Measurements from ENCODE around the gene PUM1.
"Not testable (repeated sequence)": the region's sequence is repeated elsewhere in the genome, so short reads cannot be mapped to it uniquely, and the experiment has no call there.

The PUM1 gene

DNA sequence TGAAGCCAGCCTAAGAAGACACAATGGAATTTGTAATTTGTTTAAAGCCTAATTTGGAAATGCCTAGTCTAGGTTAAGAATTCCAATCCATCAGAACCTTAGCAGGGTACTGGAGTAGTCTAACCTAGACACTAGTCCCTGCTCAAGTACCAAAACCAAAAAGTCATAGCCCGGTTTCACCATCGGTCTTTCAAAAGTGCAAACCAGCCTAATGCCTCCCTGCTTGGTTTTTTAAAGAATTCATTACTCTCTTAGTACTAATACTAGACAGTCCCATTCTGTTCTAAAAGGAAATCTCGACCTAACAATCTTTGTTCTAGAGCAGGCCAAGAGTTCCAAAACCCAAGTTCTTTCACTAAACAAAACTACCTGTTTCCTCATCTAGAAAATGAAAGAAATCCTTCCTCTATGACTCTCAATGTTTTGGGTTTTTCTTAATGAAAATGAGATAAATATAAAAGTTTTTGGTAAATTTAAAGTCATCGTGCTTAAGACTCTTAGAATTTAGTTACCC lies 2.6 kb downstream of the PUM1 start:
- DNase-seq: no peak

DNA sequence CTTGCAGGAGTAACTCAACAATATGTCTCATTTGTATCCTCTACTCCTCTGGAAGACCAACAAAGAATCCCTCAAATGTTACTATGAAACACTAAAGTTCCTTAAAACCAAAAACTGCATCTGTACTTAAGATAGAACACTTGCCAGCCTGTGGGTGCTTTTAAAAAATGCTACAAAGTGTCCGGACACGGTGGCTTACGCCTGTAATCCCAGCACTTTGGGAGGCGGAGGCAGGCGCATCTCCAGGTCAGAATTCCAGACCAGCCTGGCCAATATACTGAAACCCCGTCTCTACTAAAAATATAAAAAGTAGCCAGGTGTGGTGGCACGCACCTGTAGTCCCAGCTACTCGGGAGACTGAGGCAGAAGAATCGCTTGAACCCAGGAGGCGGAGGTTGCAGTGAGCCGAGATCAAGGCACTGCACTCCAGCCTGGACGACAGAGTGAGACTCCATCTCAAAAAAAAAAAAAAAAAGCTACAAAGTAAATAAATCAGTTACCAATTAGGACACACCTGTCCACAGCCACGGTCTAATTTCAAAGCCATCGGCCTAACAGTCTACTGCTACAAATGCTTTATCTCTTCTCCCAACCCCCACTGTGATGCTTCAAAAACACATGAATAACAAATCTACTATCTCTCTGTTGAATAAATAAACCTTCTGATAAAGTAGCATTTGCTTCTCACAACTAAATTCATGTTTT lies 3.2 kb downstream of the PUM1 start:
- DNase-seq: not testable (repeated sequence)

DNA sequence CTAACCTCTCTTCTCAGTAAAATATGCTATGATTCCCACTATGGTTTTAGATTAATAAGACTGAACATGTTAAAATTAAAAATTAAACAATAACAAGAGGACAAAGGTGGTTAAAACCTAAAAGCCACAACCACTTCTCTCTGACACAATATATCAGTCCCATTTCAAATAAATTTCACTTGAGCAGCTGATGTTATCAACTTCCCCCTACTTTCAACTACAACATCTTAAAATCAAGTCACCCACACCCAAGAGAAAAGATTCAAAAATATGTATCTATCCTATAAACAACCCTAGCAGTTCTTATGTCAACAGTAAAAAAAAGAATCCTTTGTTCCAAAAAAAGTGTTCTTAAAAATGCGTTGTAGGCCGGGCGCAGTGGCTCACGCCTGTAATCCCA lies 7.5 kb downstream of the PUM1 start:
- no peak for DNase-seq

- no peak for DNase-seq
Measured at GRCh38 chr1:31055953-31056352, 9.6 kb downstream of the PUM1 start.

GRCh38 chr1:31055501-31055900 lies 10.0 kb downstream of the PUM1 start:
- DNase-seq: no peak

DNA sequence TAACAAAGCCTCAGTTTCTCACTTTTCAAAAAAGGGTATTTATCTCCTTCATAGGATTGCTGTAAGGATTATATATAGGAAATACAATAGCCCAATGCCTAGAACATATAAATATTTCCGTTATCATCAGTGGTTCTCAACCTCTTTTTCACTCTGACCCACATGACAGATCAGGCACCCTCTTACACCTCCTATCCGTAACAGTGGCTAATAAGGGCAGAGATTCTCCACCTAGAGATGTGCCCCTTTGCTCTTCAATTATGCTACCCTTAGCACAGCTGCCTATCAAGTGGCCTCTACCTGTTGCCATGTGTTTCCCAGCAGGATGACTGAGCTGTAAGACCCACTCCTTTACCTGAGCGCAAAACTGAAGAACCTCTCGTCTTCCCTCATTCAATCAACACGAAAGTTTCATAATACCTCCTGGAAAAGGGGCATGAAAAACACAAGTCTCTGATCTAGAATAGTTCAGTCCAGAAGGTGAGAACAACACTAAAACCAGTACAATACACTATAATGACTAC lies 10.5 kb downstream of the PUM1 start:
- no peak for DNase-seq

DNA sequence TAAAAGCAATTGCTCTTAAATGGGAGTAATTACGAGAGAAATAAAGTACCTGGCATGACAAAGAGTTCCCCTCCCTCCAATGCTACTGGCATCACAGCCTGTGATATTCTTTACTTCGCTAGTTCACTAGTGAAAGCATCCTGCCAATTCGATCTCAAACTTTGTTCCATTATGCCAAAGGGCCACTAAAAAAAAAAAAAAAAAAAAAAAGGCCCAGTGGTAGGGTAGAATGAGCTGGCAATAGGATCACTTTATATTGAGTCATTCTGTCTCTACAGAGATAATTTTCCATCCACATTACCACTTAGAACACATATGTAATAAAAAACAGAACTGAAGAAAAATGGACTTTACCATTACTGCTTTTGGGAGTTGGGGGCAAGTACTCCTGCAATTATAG lies 11.2 kb downstream of the PUM1 start:
- no peak for DNase-seq

DNA sequence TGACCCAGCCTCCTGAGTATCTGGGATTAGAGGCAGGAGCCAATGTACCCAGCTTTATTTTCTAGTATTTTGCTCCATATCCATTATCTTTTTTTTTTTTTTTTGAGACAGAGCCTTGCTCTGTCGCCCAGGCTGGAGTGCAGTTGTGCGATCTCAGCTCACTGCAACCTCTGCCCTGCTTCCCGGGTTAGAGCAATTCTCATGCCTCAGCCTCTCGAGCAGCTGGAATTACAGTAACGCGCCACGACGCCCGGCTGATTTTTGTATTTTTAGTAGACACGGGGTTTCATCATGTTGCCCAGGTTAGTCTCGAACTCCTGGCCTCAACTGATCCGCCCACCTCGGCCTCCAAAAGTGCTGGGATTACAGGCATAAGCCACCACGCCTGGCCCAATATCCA lies 12.9 kb downstream of the PUM1 start:
- DNase-seq: not testable (repeated sequence)

DNA sequence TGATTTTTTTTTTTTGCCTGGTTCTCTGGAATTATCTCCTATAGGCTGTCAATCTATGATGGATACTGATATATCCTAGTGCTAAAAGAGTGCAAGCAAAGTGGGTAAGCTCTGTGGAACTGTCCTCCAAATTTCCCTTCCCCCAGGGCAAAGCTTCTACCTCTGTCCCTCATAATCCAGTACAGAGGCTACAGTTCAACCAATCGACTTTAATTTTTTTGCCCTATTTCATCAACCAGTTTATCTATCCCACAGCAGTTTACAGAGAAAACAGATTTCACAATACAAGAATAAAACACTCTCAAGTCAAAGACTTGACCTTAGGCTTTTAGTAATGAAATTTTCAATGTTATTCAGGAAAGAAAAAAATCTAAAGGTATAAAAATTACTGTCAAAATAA lies 13.9 kb downstream of the PUM1 start:
- no peak for DNase-seq

DNA sequence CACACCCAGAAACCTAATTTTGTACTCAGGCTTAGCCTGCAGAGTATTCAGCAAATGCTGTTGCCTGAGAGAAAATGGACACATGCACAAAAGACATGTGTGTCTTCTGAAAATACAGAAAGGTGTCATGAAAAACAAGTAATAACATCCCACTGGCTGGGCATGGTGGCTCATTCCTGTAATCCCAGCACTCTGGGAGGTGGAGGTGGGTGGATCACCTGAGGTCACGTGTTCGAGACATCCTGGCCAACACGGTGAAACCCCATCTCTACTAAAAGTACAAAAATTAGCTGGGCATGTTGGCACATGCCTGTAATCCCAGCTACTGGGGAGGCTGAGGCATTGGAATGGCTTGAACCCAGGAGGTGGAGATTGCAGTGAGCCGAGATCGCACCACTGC lies 18.0 kb downstream of the PUM1 start:
- not testable (repeated sequence) for DNase-seq

DNA sequence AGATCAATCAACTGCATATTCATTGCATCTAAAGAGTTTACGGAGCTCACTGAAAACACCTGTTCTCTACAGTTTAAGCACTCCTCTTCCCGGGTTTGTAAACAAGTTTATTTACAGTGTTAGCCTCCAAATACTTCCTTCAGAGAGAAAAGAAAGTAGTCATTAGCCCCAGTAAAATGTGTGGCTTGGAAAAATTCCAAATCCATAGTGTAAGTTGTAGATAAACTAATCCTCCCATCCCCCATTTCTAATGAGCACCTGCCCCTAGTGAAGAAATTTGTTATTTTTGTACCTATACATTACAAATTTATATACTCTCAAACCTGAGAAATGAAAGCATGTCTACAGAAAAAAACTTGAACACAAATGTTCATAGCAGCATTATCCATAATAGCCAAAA lies 21.9 kb downstream of the PUM1 start:
- no peak for DNase-seq

GRCh38 chr1:31042656-31043055 lies 22.9 kb downstream of the PUM1 start:
- DNase-seq: no peak

- DNase-seq: no peak
Measured at GRCh38 chr1:31041529-31041928, 24.0 kb downstream of the PUM1 start.

DNA sequence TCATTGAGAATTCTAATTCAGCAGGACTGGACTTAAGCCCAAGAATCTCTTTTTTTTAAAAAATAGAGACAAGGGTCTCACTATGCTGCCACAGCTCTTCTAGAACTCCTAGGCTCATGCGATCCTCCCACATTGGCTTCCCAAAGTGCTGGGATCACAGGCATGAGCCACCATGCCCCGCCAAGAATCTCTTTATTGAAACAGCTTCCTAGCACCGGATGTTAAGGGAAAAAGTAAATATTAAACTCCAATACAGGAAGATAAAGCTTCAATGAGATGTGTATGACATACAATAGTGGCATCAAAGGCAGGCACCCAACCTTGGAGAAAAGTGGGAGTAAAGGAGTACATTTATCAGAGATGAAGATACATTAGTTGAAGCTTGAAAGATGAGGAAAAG lies 25.5 kb downstream of the PUM1 start:
- DNase-seq: no peak

DNA sequence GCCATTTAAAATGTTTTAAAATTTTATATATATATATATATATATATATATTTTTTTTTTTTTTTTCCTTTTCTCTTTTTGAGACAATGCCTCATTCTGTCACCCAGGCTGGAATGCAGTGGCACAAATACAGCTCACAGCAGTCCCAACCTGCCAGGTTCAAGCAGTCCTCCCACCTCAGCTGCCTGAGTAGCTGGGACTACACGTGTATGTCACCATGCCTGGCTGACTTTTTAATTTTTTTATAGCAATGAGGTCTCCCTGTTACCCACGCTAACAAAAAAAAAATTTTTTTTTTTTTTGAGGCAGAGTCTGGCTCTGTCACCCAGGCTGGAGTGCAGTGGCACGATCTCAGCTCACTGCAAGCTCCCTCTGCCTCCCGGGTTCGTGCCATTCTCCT lies 26.6 kb downstream of the PUM1 start:
- not testable (repeated sequence) for DNase-seq

DNA sequence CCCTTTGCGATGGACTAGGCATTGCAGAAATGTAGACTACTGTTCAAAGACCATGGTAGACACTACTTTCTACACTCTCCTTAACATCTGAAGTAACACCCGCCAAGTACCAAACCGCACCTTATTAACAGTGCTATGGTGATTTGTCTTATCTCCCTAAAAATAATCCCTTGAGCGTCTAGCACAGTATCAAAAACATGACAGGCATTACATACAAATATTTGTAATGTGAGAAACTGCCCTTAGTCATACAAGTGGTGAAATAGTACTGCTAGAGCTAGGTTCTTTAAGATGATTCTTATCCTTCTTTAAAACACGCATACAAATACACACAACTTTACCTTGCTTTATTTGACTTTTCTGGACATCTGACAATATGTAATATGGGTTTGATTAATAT lies 27.2 kb downstream of the PUM1 start:
- no peak for DNase-seq

GRCh38 chr1:31036749-31037500 lies 28.6 kb downstream of the PUM1 start:
- no peak for DNase-seq

- DNase-seq: no peak
Measured at GRCh38 chr1:31033598-31033997, 31.9 kb downstream of the PUM1 start.

DNA sequence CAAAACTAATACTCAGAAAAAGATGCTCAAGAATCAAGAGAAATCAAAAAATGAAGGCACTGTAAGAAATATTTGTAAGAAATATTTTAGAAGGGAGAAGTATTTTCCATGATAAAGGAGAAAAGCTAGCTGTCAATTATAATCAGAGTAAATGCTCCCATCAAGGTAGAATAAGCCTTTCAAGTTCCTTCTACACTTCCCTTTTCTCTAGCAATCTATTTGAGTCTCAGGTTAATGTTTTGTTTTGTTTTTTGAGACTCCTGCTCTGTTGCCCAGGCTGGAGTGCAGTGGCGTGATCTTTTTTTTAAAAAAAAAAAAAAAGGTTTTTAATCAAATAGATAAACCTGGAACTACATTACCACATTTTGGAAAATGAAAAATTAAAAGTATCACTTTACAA lies 33.3 kb downstream of the PUM1 start:
- DNase-seq: no peak

- DNase-seq: no peak
Measured at GRCh38 chr1:31031330-31032143, 34.0 kb downstream of the PUM1 start.

DNA sequence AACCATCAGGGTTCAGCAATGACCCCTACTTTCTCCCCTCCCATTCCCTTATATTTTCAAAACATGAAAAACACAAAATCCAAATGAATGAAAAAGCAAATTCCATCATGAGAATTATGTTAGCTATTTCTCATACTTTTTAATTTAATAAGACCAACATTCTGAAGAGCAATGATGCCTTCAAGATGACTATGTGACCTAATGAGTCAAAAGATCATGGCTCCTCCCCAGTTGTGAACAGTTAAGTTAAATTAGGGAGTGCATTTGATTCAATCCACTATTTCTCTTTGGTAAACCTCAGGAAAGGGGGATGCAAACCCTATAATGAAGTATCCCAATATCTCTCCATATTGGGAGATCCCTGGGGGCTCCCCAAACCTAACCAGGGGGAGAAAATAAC lies 36.5 kb downstream of the PUM1 start:
- no peak for DNase-seq

DNA sequence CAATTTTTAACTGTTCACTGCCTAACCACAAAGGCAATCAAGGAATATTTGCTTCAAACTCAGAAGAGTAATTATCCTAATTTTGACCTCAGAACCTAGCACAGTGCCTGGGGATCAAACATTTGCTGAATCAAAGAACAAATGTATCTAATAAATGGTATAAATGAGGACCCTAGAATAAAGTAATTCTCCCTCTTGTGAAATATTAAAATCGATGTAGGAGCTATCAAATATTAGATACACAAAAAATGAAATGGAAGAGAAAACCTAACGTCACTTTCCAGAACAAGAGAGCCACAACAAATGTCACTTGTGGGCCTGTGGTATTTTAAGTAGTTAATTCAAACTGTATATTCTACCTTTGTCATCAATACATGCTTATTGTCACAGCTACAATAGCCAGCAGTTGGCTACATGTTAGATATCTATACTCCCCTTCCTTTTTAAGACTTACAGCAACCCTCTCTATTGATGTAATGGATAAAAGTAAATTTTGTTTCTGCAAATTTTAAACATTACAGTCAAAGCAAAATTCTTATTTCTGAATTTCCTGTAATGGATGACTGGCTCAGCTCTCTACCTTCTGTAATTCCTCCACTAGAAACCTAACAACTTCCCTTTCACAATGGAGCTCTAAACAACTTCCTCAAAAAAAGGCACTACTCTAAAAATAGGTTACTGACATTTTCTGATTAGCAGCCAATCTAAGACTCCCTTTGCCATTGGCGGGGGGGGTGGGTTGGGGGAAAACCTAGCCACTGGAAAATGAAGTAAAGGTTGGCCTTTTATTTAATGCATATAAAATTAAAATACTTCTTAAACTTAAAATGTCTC lies 37.6 kb downstream of the PUM1 start:
- DNase-seq: no peak

Data from activated gamma-delta T cell treated with Interleukin-2 at 50 U/mL for 16 hours (primary cell).